Esophagus squamous epithelium (tissue), 4 donors: ENCODE data around the gene DENND4B.

Experiments
- POLR2A ChIP-seq, 4 donors: fragments of 450-650 bp; IDR thresholded peaks; one replicate each; pipeline ENCODE4 v1.6.1; 2017; ENCODE audit warnings: antibody characterized with exemption in 4 of 4, mild to moderate bottlenecking in 4 of 4, moderate library complexity in 3 of 4
- TF ChIP-seq, protein P1 (sequence below), 6 experiments: fragments of 450-650 bp in 4 of 6; fragments of 200-600 bp in 2 of 6; sonication (generic) in 2 of 6; IDR thresholded peaks; one replicate each; pipeline ENCODE4 v1.5.1; 2016 to 2019; ENCODE audit warnings: antibody characterized with exemption in 6 of 6, mild to moderate bottlenecking in 4 of 6, moderate library complexity in 4 of 6

DNA sequence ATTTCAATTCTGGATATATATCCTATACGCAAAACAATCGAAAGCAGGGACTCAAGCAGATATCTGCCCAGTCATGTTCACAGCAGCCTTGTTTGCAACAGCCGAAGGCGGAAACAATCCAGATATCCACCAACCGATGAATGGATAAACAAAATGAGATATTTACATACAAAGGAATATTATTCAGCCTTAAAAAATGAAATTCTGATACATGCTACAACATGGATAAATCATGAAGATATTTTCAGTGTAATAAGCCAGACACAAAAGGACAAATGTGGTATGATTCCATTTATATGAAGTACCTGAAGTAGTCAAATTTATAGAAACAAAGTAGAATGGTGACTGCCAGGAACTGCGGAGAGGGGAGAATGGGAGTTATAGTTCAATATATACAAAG is 39.4 kb downstream of the DENND4B start:
- TF ChIP-seq, protein P1, sequence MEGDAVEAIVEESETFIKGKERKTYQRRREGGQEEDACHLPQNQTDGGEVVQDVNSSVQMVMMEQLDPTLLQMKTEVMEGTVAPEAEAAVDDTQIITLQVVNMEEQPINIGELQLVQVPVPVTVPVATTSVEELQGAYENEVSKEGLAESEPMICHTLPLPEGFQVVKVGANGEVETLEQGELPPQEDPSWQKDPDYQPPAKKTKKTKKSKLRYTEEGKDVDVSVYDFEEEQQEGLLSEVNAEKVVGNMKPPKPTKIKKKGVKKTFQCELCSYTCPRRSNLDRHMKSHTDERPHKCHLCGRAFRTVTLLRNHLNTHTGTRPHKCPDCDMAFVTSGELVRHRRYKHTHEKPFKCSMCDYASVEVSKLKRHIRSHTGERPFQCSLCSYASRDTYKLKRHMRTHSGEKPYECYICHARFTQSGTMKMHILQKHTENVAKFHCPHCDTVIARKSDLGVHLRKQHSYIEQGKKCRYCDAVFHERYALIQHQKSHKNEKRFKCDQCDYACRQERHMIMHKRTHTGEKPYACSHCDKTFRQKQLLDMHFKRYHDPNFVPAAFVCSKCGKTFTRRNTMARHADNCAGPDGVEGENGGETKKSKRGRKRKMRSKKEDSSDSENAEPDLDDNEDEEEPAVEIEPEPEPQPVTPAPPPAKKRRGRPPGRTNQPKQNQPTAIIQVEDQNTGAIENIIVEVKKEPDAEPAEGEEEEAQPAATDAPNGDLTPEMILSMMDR (IDR thresholded peaks at IDR 0.05): no peak
- no peak for TF ChIP-seq POLR2A (IDR thresholded peaks at IDR 0.05)
